ENCODE measurements around the gene NUP43. TPM values are rescaled to one million over a fixed set of nuclear protein-coding genes. Genes with fewer than 3 reads are reported as not detected.

NUP43 gene
- total and polyA plus RNA-seq, 10 of the 15 experiments (the other 5 are each of a cell fraction or from before 2014, with no cell fraction given), result 8.9 to 54.2 (median 27.7) TPM

DNA sequence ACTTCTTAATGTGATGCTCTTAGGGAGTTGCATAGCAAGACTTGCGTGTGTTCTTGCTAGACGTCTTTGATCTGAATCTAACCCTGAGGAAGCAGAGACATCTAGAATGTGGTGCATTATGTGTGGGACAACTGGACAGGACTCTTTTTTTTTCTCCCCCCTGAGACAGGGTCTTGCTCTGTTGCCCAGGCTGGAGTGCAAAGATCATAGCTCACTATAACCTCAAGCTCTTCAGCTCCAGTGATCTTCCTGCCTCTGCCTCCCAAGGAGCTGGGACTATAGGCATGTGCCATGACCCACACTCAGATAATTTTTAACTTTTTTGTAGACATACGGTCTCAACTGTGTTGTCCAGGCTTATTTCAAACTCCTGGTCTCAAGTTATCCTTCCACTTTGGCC, 37.2 kb upstream of the NUP43 start:
- in situ Hi-C loops (cut with MboI), result no loop called here

More for the DNA sequence above, 37.2 kb upstream of the NUP43 start:
- 96% methylated on average over 3 of the region's 3 CpGs for WGBS (ENCODE audit: insufficient coverage, insufficient replicate concordance, low lambda C conversion rate, missing lambda C conversion rate)
- SMC1A ChIA-PET (ENCODE audit: uncharacterized antibody, unreplicated experiment), result interaction anchor here (0.7 to 1.3 kb wide), 2 partner anchors 10 to 19 kb away, joined by 3 to 4 read pairs; no protein-coding TSS in a partner anchor
- BruUV-seq (replicated peaks), result no TSS peak
- intact Hi-C loops (cut with micrococcal nuclease; ENCODE audit: unreplicated experiment), result no loop called here
- CTCF ChIA-PET, result interaction anchor here (0.6 to 0.7 kb wide), 2 partner anchors 19 to 304 kb away, joined by 3 to 4 read pairs; no protein-coding TSS in a partner anchor
- no peaks in the 10 kb centered on the region for H3K27me3 ChIP-seq (replicated peaks in 1 of 2; ENCODE audit: control insufficient read depth in 2 of 2, insufficient read depth in 2 of 2, low read length in 1 of 2)
- H4K20me1 ChIP-seq (ENCODE audit: control insufficient read depth, insufficient read depth), result no peaks in the 10 kb centered on the region
- no peak overlapping the region for H2AFZ ChIP-seq (ENCODE audit: control insufficient read depth, low read depth, low read length)
- TF ChIP-seq ZBTB4 (CRISPR knock-in tag; IDR thresholded peaks at IDR 0.05) (no peak), LARP7 (IDR thresholded peaks at IDR 0.05) (no peak), HSF1 (IDR thresholded peaks at IDR 0.05; ENCODE audit: low read depth, low read length) (no peak), MYC (IDR thresholded peaks at IDR 0.05; ENCODE audit: insufficient read depth, insufficient read length, insufficient replicate concordance, low read length, severe bottlenecking) (no peak), HCFC1 (IDR thresholded peaks at IDR 0.05; ENCODE audit: low read length) (no peak), IRF4 (IDR thresholded peaks at IDR 0.05; ENCODE audit: low read depth, low read length) (no peak), POLR2AphosphoS5 (IDR thresholded peaks at IDR 0.05; ENCODE audit: low read length) (no peak), SREBF2 (IDR thresholded peaks at IDR 0.05; ENCODE audit: low read length) (no peak), YBX1 (IDR thresholded peaks at IDR 0.05) (no peak), BHLHE40 (IDR thresholded peaks at IDR 0.05; ENCODE audit: borderline replicate concordance in 1 of 2, low read depth in 2 of 2, low read length in 1 of 2) (no peak), CBFB (IDR thresholded peaks at IDR 0.05; ENCODE audit: low read depth) (no peak), SMARCA5 (IDR thresholded peaks at IDR 0.05) (no peak)
- TF ChIP-seq, protein P1, sequence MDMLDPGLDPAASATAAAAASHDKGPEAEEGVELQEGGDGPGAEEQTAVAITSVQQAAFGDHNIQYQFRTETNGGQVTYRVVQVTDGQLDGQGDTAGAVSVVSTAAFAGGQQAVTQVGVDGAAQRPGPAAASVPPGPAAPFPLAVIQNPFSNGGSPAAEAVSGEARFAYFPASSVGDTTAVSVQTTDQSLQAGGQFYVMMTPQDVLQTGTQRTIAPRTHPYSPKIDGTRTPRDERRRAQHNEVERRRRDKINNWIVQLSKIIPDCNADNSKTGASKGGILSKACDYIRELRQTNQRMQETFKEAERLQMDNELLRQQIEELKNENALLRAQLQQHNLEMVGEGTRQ (IDR thresholded peaks at IDR 0.05; ENCODE audit: borderline replicate concordance, low read depth, low read length), result no peak
- H3K9ac ChIP-seq (ENCODE audit: control insufficient read depth, insufficient read depth, low read length), result no peak overlapping the region
- H3K27ac ChIP-seq (ENCODE audit: control insufficient read depth, insufficient read depth), result no peak overlapping the region
- H3K4me3 ChIP-seq, result no peak overlapping the region
- ATAC-seq (no peak), FAIRE-seq (no peak), DNase-seq (ENCODE audit: low read depth, low spot score) (no peak)
- peaks cover 0 to 5% of the 10 kb centered on the region in 2 experiments; a peak in 2 of 4 replicates for H3K36me3 ChIP-seq (ENCODE audit: control insufficient read depth in 2 of 2, insufficient read depth in 2 of 2, low read length in 1 of 2)
- POLR2A ChIA-PET, result interaction anchor here (0.7 kb wide), 1 partner anchor 35 kb away, joined by 3 read pairs; no protein-coding TSS in a partner anchor
- no peaks in the 10 kb centered on the region for H3K79me2 ChIP-seq (ENCODE audit: control insufficient read depth, insufficient read depth, low read length)
- H3K9me3 ChIP-seq (replicated peaks; ENCODE audit: control insufficient read depth, insufficient read depth, low read length), result no peaks in the 10 kb centered on the region
- RAD21 ChIA-PET (ENCODE audit: unreplicated experiment), result no interaction called here
- H3K4me1 ChIP-seq (ENCODE audit: control insufficient read depth, insufficient read depth, low read length), result no peaks in the 10 kb centered on the region
- no peak overlapping the region for H3K4me2 ChIP-seq (ENCODE audit: control insufficient read depth, insufficient read depth)

Data from GM12878 (cell line).